Esophagus squamous epithelium (tissue), 4 donors: ENCODE data around the gene TPM1.

Experiments used
- CTCF ChIP-seq, 6 experiments: fragments of 450-650 bp in 4 of 6; fragments of 200-600 bp in 2 of 6; sonication (generic) in 2 of 6; IDR thresholded peaks; one replicate each; pipeline ENCODE4 v1.5.1; 2016 to 2019; ENCODE audit warnings: antibody characterized with exemption in 6 of 6, mild to moderate bottlenecking in 4 of 6, moderate library complexity in 4 of 6
- POLR2A ChIP-seq, 4 donors: fragments of 450-650 bp; IDR thresholded peaks; one replicate each; pipeline ENCODE4 v1.6.1; 2017; ENCODE audit warnings: antibody characterized with exemption in 4 of 4, mild to moderate bottlenecking in 4 of 4, moderate library complexity in 3 of 4

- TF ChIP-seq POLR2A (IDR thresholded peaks at IDR 0.05) (no peak), CTCF (IDR thresholded peaks at IDR 0.05) (no peak)
Observed at GRCh38 chr15:63075015-63075983, 32.8 kb downstream of the TPM1 start.
